Large intestine (tissue), 3 donors: ENCODE measurements around the gene HNF4A. TPM values are rescaled to one million over a fixed set of nuclear protein-coding genes. Genes with fewer than 3 reads are reported as not detected.

Experiments used
- DNase-seq, 2 donors: peaks; one replicate each; pipeline versions ENCODE4 v3.0.0 to v3.0.0-alpha.2; 2013
- H3K27ac ChIP-seq: one replicate; pipeline ENCODE4 v1.5.1; 2013; ENCODE audit warnings: low read length
- H3K27me3 ChIP-seq: 2 replicates; pipeline ENCODE4 v1.6.1; 2013; ENCODE audit warnings: low read length; ENCODE audit not compliant: control insufficient read depth, insufficient read depth
- H3K36me3 ChIP-seq: 2 replicates; pipeline ENCODE4 v1.6.1; 2013; ENCODE audit warnings: low read length; ENCODE audit not compliant: control insufficient read depth, insufficient read depth
- H3K4me1 ChIP-seq: one replicate; pipeline ENCODE4 v1.6.1; 2013; ENCODE audit warnings: low read length; ENCODE audit not compliant: control insufficient read depth, insufficient read depth
- H3K4me3 ChIP-seq: one replicate; pipeline ENCODE4 v1.5.1; 2013; ENCODE audit warnings: low read length
- H3K9me3 ChIP-seq: one replicate; pipeline ENCODE4 v1.6.1; 2013; ENCODE audit warnings: mild to moderate bottlenecking, low read depth, low read length, moderate library complexity; ENCODE audit not compliant: control insufficient read depth
- WGBS: methylation state at CpG from one replicate; pipeline ENCODE4 v1.1.5; 2013; ENCODE audit warnings: low lambda C conversion rate; ENCODE audit not compliant: insufficient coverage; 5-methylcytosine and 5-hydroxymethylcytosine counted together
- polyA plus RNA-seq: library from polyadenylated mRNA; unstranded; fragments of 120-200 nt; gene quantifications from one replicate; pipeline ENCODE4 v1.2.1, GENCODE V29; 2013

The HNF4A gene
- polyA plus RNA-seq, 1 donor, result 259 TPM

- WGBS, result 60% methylated on average over 1 of the region's 3 CpGs
- H3K9me3 ChIP-seq, result peaks cover 4% of the 10 kb centered on the region
- H3K27ac ChIP-seq, result peak overlapping the region; percentile 96
- no peaks in the 10 kb centered on the region for H3K27me3 ChIP-seq
- no peaks in the 10 kb centered on the region for H3K36me3 ChIP-seq
- H3K4me1 ChIP-seq, result peaks cover 40% of the 10 kb centered on the region
- no peak overlapping the region for H3K4me3 ChIP-seq
- DNase-seq, result peak in 1 of 2 donors; percentile 60
Observed at GRCh38 chr20:44447827-44448419, 92.4 kb downstream of the HNF4A start.

- peak in 1 of 2 donors; percentile 40 for DNase-seq
- no CpG with 5 or more reads among the region's 9 CpGs for WGBS
- Histone ChIP-seq H3K4me3 (no peak overlapping the region), H3K4me1 (peaks cover 33% of the 10 kb centered on the region), H3K36me3 (no peaks in the 10 kb centered on the region), H3K9me3 (peaks cover 4% of the 10 kb centered on the region), H3K27me3 (no peaks in the 10 kb centered on the region), H3K27ac (no peak overlapping the region)
Observed at GRCh38 chr20:44448753-44449546, 93.5 kb downstream of the HNF4A start.

GRCh38 chr20:44449864-44450263 lies 94.4 kb downstream of the HNF4A start:
- WGBS, result no CpG with 5 or more reads among the region's 7 CpGs
- H3K4me1 ChIP-seq, result peaks cover 33% of the 10 kb centered on the region
- H3K27me3 ChIP-seq, result no peaks in the 10 kb centered on the region
- no peak overlapping the region for H3K27ac ChIP-seq
- H3K9me3 ChIP-seq, result peaks cover 4% of the 10 kb centered on the region
- no peak for DNase-seq
- H3K36me3 ChIP-seq, result no peaks in the 10 kb centered on the region
- no peak overlapping the region for H3K4me3 ChIP-seq

GRCh38 chr20:44450281-44450889 lies 94.9 kb downstream of the HNF4A start:
- Histone ChIP-seq H3K4me1 (peaks cover 32% of the 10 kb centered on the region), H3K36me3 (no peaks in the 10 kb centered on the region), H3K4me3 (no peak overlapping the region), H3K27ac (peak overlapping the region; percentile 19), H3K27me3 (no peaks in the 10 kb centered on the region), H3K9me3 (peaks cover 4% of the 10 kb centered on the region)
- no CpG with 5 or more reads among the region's 3 CpGs for WGBS
- DNase-seq, result peak in 1 of 2 donors; percentile 11

GRCh38 chr20:44450903-44451450 lies 95.5 kb downstream of the HNF4A start:
- peak in 1 of 2 donors; percentile 64 for DNase-seq
- Histone ChIP-seq H3K9me3 (peaks cover 4% of the 10 kb centered on the region), H3K4me3 (no peak overlapping the region), H3K4me1 (peaks cover 26% of the 10 kb centered on the region), H3K27me3 (no peaks in the 10 kb centered on the region), H3K27ac (peak overlapping the region; percentile 19), H3K36me3 (no peaks in the 10 kb centered on the region)
- no CpG with 5 or more reads among the region's 7 CpGs for WGBS

GRCh38 chr20:44454306-44454963 lies 98.9 kb downstream of the HNF4A start:
- H3K9me3 ChIP-seq, result no peaks in the 10 kb centered on the region
- no peaks in the 10 kb centered on the region for H3K27me3 ChIP-seq
- peaks cover 32% of the 10 kb centered on the region for H3K4me1 ChIP-seq
- no peak for DNase-seq
- H3K36me3 ChIP-seq, result no peaks in the 10 kb centered on the region
- H3K4me3 ChIP-seq, result no peak overlapping the region
- H3K27ac ChIP-seq, result no peak overlapping the region
- WGBS, result no CpG with 5 or more reads among the region's 7 CpGs

GRCh38 chr20:44455126-44455525 lies 99.6 kb downstream of the HNF4A start:
- DNase-seq, result no peak

GRCh38 chr20:44456611-44457010 lies 101.1 kb downstream of the HNF4A start:
- Histone ChIP-seq H3K27ac (peak overlapping the region; percentile 83), H3K27me3 (no peaks in the 10 kb centered on the region), H3K4me1 (peaks cover 39% of the 10 kb centered on the region), H3K4me3 (no peak overlapping the region), H3K9me3 (no peaks in the 10 kb centered on the region), H3K36me3 (no peaks in the 10 kb centered on the region)
- no peak for DNase-seq
- no CpG with 5 or more reads among the region's 8 CpGs for WGBS

More at GRCh38 chr20:44455126-44455525, 99.6 kb downstream of the HNF4A start:
- Histone ChIP-seq H3K4me1 (peaks cover 36% of the 10 kb centered on the region), H3K4me3 (no peak overlapping the region), H3K27ac (no peak overlapping the region), H3K36me3 (no peaks in the 10 kb centered on the region), H3K27me3 (no peaks in the 10 kb centered on the region), H3K9me3 (no peaks in the 10 kb centered on the region)
- 100% methylated on average over 1 of the region's 3 CpGs for WGBS

- peak; percentile 95 to 98 for DNase-seq
- WGBS, result no CpG with 5 or more reads among the region's 6 CpGs
- H3K36me3 ChIP-seq, result no peaks in the 10 kb centered on the region
- peak overlapping the region; percentile 83 for H3K27ac ChIP-seq
- H3K4me1 ChIP-seq, result peaks cover 41% of the 10 kb centered on the region
- H3K27me3 ChIP-seq, result no peaks in the 10 kb centered on the region
- no peak overlapping the region for H3K4me3 ChIP-seq
- H3K9me3 ChIP-seq, result no peaks in the 10 kb centered on the region
Observed at GRCh38 chr20:44457016-44457415, 101.5 kb downstream of the HNF4A start.

- no peak for DNase-seq
- Histone ChIP-seq H3K9me3 (no peaks in the 10 kb centered on the region), H3K27me3 (no peaks in the 10 kb centered on the region), H3K27ac (peak overlapping the region; percentile 83), H3K4me1 (peaks cover 41% of the 10 kb centered on the region), H3K4me3 (no peak overlapping the region), H3K36me3 (no peaks in the 10 kb centered on the region)
- WGBS, result no CpG with 5 or more reads among the region's 2 CpGs
Observed at GRCh38 chr20:44459271-44459670, 103.8 kb downstream of the HNF4A start.
